SU-DHL-6 (cell line): Measurements from ENCODE around the gene PAQR6.

ENCODE experiments used
- CTCF ChIP-seq: fragments of 200-600 bp; sonication (generic); IDR thresholded peaks from one replicate; pipeline ENCODE4 v1.5.1; 2017; ENCODE audit warnings: antibody characterized with exemption, mild to moderate bottlenecking, low read length, moderate library complexity; ENCODE audit not compliant: insufficient read depth, poor library complexity, severe bottlenecking
- EZH2phosphoT487 ChIP-seq: fragments of 200-600 bp; sonication (generic), shearing (Covaris generic); conservative IDR thresholded peaks from 2 replicates; pipeline ENCODE4 v1.6.1; 2018; ENCODE audit warnings: mild to moderate bottlenecking, antibody characterized with exemption, low read length, moderate library complexity, mixed read lengths

- no peak for TF ChIP-seq EZH2phosphoT487
- no peak for TF ChIP-seq CTCF
These were observed 21.1 kb downstream of the PAQR6 start for GRCh38 chr1:156226782-156227181.
